ENCODE results near the gene SLC16A12. TPM values are rescaled to one million over a fixed set of nuclear protein-coding genes. Genes with fewer than 3 reads are reported as not detected.

Gene SLC16A12
- 1 to 10 TPM; 2.0 to 6.6 (median 2.9) TPM for total RNA-seq
- 1 to 10 TPM; 1.7 to 4.3 TPM for polyA plus RNA-seq
- long read RNA-seq, donor 1, partial matches to known transcripts, result 1 of 3 reads
- long read RNA-seq, donor 1, other reads (novel, unspliced or antisense), result 2 of 3 reads
- long read RNA-seq, donor 2, partial matches to known transcripts, result 0 of 4 reads
- long read RNA-seq, donor 2, other reads (novel, unspliced or antisense), result 4 of 4 reads
- long read RNA-seq, donor 3, full-length matches to known transcripts, result 1 of 9 reads
- long read RNA-seq, donor 3, partial matches to known transcripts, result 1 of 9 reads
- long read RNA-seq, donor 3, other reads (novel, unspliced or antisense), result 7 of 9 reads

GRCh38 chr10:89535171-89536012 is at the start of gene SLC16A12:
Gene SLC16A12, minus strand, starts transcription at chr10:89535594. Its CDS starts 73,016 bp downstream, at chr10:89462578.
- WGBS, 4 donors, result 1 to 2% (median 2%) methylated on average over 13 to 87 of the region's 87 CpGs
- no peaks in the 10 kb centered on the region for H3K36me3 ChIP-seq
- H3K27me3 ChIP-seq, result peaks cover 0 to 65% (median 0%) of the 10 kb centered on the region in 9 donors
- H3K27ac ChIP-seq, result peak within 1 kb of the TSS in 11 of 12 donors; percentile 41 to 82 (median 75)
- intact Hi-C loops (cut with DNase I), result loop anchor here in 1 of 10 donors (5.0 kb wide), 1 partner anchor 53 kb away; no protein-coding TSS in a partner anchor
- DNase-seq (peak in 4 of 5 donors; percentile 36 to 47 (median 40)), ATAC-seq (peak; percentile 28 to 86 (median 74))
- peak in 4 of 12 donors; percentile 5 to 26 (median 20) for TF ChIP-seq CTCF (IDR thresholded peaks at IDR 0.05)
- TF ChIP-seq POLR2A (IDR thresholded peaks at IDR 0.05), result peak in 1 of 2 donors; percentile 13
- H3K9me3 ChIP-seq, result no peaks in the 10 kb centered on the region
- H3K4me1 ChIP-seq, result peaks cover 0 to 13% (median 0%) of the 10 kb centered on the region in 12 donors
- peak within 1 kb of the TSS; percentile 30 to 79 (median 60) for H3K4me3 ChIP-seq

GRCh38 chr10:89582022-89582421 is 46.6 kb upstream of the SLC16A12 start:
- Histone ChIP-seq H3K27me3 (no peaks in the 10 kb centered on the region), H3K4me1 (no peaks in the 10 kb centered on the region), H3K9me3 (peaks cover 0 to 4% (median 0%) of the 10 kb centered on the region in 12 donors), H3K36me3 (peaks cover 0 to 4% (median 0%) of the 10 kb centered on the region in 9 donors), H3K27ac (no peak overlapping the region), H3K4me3 (no peak overlapping the region)
- no peak for TF ChIP-seq CTCF (IDR thresholded peaks at IDR 0.05)
- no peak for TF ChIP-seq POLR2A (IDR thresholded peaks at IDR 0.05)
- whole genome bisulfite sequencing, 4 donors, result 89 to 95% (median 91%) methylated on average over 1 of the region's 1 CpG
- DNase-seq, result no peak
- intact Hi-C loops (cut with DNase I), result no loop called here
- ATAC-seq, result no peak

- intact Hi-C loops (cut with DNase I), result no loop called here
- H3K27ac ChIP-seq, result no peak overlapping the region
- no peak for ATAC-seq
- WGBS, 4 donors, result 90 to 96% (median 92%) methylated on average over 4 of the region's 4 CpGs
- peaks cover 0 to 18% (median 3%) of the 10 kb centered on the region in 12 donors for H3K9me3 ChIP-seq
- H3K27me3 ChIP-seq, result no peaks in the 10 kb centered on the region
- TF ChIP-seq POLR2A (IDR thresholded peaks at IDR 0.05) (no peak), CTCF (IDR thresholded peaks at IDR 0.05) (no peak)
- no peaks in the 10 kb centered on the region for H3K4me1 ChIP-seq
- no peak overlapping the region for H3K4me3 ChIP-seq
- H3K36me3 ChIP-seq, result peaks cover 0 to 4% (median 0%) of the 10 kb centered on the region in 9 donors
- no peak for DNase-seq
These were observed 44.8 kb upstream of the SLC16A12 start for GRCh38 chr10:89580243-89580642.

DNA sequence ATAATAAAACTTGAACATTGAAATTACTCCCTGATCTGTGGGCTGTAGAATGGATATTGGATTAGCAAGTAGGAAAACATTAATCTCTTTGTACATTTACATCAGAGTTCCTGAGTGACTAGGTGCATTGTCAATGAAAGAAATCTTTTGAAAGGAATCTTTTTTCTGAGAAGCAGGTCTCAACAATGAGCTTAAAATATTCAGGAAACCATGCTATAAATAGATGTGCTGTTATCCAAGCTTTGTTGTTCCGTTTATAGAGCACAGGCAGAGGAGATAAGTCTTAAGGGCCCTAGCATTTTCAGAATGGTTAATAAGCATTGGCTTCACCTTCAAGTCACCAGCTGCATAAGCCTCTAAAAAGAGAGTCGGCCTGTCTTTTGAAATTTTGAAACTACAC is 41.3 kb upstream of the SLC16A12 start:
- Histone ChIP-seq H3K9me3 (peaks cover 0 to 18% (median 3%) of the 10 kb centered on the region in 12 donors), H3K36me3 (no peaks in the 10 kb centered on the region), H3K4me3 (no peak overlapping the region), H3K27ac (no peak overlapping the region), H3K4me1 (no peaks in the 10 kb centered on the region), H3K27me3 (no peaks in the 10 kb centered on the region)
- intact Hi-C loops (cut with DNase I), result no loop called here
- 45 to 52% (median 50%) methylated on average over 2 of the region's 2 CpGs for WGBS, 4 donors
- ATAC-seq, result no peak
- no peak for TF ChIP-seq CTCF (IDR thresholded peaks at IDR 0.05)
- TF ChIP-seq POLR2A (IDR thresholded peaks at IDR 0.05), result no peak
- no peak for DNase-seq
